NCI-H748 (cell line): ENCODE data around the gene NPIPB2.

ENCODE experiments used
- DNase-seq: peaks from one replicate; lab custom pipeline; 2025; ENCODE audit not compliant: unreplicated experiment; lab: John Stamatoyannopoulos, UW

The NPIPB2 gene

DNA sequence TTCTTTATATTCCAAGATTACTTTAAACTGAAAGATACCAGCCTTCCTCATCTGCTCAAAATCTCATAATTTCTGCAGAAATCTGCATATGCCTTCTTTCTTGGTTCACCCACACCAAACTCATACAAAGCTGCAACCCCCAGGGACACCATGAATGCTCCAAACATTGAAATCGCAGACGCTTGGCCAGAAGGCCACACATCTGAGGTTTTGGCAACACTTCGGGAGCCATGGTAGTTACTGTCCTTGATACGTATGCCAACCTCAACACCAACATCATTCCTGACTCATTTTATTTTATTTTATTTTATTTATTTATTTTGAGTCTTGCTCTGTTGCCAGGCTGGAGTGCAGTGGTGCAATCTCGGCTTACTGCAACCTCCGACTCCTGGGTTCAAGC is 37.9 kb downstream of the NPIPB2 start:
- DNase-seq: no peak

DNA sequence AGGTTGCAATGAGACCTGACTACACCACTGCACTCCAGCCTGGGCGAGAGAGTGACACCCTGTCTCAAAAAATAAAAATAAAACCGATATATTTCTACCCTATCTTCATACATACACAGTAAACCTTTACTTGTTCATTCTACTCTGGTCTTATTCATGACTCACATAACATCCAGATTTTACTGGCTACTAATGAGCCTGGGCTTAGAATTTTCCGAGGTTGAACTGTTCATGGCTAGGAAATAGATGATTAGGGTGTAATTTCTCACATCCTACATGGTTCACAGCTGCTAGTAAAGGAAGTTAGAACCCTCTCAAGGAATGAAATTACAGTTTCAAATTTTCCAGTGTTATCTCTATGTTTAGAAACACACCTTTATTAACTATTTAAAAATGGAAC is 40.8 kb downstream of the NPIPB2 start:
- DNase-seq: no peak

DNA sequence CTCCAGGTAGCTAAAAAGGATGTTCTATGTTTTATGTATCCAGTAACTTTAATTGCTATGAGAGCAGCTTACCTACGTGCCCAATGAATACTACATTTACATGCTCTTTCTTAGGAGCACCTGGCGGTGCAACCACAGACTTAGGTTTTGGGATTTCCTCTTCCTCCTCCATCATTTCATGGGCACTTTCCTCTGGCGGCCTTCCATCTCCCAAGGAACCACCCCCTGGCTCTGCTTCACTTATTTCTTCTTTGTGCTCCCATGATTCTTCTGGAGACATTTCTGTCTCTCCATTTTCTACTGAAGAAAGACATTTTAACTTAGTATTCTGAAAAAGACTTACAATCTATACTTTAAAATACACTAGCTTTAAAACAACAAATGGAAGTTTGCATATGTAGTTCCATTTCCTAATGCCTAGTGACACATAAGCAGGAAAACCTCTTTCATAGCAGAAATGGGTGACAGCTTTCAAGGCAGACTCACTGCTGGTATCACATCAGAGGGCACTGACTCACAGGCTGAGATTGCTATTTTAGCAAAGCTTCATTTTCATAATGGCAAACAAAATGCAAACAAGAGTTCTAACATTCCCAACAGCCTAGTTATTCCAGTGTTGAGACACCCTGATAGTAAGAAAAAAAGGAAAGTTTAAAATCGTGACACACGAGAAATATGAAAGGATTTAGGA is 45.2 kb downstream of the NPIPB2 start:
- DNase-seq: no peak

DNA sequence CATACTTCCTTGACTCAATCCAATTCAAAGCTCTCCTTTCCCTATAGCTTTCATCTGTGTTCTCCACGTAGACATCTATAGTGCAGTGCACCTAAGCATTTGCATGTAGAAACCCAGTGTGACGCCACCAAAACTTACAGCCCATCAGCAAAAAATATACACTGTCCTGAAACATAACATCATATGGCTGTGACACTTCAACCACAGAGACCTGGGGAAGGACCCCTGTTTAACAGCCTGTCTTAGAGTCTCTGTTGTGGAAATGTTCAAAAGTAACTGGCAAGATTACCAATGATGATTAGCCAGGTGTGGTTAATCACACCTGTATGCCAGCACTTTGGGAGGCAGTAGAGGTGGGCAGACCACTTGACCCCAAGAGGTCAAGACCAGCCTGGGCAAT is 48.3 kb downstream of the NPIPB2 start:
- DNase-seq: no peak

GRCh38 chr16:11892761-11893160 is 49.1 kb downstream of the NPIPB2 start:
- DNase-seq: no peak

DNA sequence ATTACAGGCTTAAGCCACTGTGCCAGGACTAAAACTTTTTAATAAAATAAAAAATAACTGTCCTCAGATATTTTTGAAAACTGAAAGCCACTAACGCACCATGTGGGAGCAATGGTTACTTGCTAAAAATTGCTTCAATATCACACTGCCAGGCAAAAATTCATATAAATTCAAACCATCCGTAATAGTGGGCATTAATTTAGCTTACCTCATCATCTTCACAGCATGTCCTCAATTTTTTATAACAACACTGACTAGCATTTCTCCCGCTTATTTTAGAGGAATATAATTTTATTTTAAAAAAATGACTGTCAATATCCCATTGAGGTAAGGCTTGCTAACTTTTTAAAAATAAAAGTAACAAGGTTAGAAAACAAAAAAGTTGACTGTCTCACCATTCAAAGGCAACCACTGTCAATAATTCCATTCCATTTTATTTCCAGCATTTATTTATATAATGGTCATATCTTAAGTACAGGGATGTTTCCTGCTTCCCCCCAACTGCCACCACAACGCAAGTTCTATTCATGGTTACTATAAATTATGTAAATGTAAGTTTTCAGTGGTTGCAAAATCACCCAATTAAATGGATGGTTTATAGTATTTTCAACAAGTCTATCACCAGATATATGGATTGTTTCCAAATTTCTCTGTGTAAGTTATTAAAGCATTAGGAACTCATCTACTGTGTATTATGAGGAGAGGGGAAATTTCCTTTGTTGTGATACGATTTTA is 51.4 kb downstream of the NPIPB2 start:
- no peak for DNase-seq

GRCh38 chr16:11886881-11887280 is 55.0 kb downstream of the NPIPB2 start:
- DNase-seq: no peak

DNA sequence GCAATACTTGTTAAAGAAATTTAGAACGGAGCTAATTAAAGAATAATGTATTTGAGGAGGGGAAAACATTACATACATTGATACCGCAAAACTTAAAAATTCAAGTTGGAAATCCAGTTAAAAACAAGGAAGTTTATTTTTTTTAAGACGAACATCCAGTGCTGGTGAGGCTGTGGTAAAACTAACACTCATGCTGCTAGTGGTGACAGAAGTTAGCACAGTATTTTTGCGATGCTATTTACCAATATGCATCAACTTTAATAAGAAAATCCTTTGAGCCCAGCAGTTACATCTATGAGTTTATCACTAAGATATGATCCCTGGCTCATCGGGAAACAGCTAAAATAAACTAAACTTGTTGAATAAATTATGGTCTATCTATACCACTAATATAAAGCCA is 57.8 kb downstream of the NPIPB2 start:
- DNase-seq: no peak

DNA sequence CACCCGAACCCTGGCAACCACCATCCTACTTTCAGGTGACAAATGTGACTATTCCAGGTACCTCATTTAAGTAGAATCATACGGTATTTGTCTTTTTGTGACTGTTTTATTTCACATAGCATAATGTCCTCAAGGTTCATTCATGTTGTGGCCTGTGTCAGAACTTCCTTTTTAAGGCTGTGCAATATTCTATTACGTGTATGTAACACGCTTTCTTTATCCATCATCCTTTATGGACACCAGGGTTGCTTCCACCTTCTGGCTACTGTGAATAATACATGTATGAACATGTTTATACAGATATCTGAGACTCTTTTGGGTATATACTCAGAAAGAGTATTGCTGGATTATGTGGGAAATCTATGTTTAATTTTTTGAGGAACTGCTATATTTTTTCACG is 61.8 kb downstream of the NPIPB2 start:
- DNase-seq: no peak

GRCh38 chr16:11877374-11877773 is 64.5 kb downstream of the NPIPB2 start:
- no peak for DNase-seq
